Eye (tissue), 1 donor: Measurements from ENCODE around the gene SNTG2.

ENCODE experiments used
- DNase-seq: peaks from one replicate; pipeline ENCODE4 v3.0.0-alpha.2; 2015

The SNTG2 gene

GRCh38 chr2:1251520-1251919, 300.9 kb downstream of the SNTG2 start:
- DNase-seq: no peak

GRCh38 chr2:1253629-1254028, 303.0 kb downstream of the SNTG2 start:
- DNase-seq: no peak

DNA sequence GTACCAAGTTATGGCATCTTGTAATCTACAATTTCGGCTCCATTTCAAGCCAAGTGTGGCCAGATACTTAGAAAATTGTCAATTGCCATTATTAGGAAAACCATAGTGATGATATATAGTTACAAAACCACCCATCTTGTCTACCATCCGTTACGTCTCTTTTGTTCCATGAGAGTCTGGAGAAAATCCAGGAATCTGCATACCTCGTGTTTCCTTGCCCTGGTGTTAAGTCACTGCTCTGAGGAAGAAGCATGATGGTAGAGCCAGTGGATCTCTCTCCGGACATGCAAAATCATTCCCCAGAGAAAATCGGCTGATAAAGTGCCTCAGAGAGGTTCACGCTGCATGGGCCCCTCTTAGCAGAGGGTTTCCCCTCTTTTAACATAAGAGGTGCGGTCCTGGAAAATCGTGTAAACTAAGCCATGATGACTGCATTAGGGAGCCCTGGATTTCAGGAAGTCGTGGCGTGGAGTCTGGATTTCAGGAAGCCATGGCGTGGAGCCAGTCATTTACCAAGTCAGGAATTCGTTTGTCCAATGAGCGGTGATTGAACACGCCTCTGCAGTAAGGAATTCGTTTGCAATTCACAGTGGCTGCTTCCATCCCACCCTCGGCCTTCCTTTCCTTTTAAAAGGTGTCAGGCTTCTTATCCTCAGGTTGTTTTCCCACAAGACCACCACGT, 304.2 kb downstream of the SNTG2 start:
- no peak for DNase-seq

GRCh38 chr2:1256632-1257324, 306.1 kb downstream of the SNTG2 start:
- peak; percentile 22 for DNase-seq

GRCh38 chr2:1257334-1257733, 306.7 kb downstream of the SNTG2 start:
- no peak for DNase-seq

- DNase-seq: no peak
Measured at GRCh38 chr2:1259746-1260145, 309.1 kb downstream of the SNTG2 start.

DNA sequence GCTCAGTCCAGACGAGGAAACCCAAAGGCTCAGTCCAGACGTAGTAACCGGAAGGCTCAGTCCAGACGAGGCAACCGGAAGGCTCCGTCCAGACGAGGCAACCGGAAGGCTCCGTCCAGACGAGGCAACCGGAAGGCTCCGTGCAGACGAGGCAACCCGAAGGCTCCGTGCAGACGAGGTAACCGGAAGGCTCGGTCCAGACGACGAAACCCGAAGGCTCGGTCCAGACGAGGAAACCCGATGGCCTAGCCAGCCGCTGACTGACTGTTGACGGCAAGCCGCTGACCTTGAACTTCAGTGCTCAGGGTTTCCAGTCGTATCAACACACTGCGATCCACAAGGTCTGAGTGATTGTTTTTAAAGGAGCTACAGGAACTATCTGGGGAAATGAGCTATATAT, 312.0 kb downstream of the SNTG2 start:
- no peak for DNase-seq

DNA sequence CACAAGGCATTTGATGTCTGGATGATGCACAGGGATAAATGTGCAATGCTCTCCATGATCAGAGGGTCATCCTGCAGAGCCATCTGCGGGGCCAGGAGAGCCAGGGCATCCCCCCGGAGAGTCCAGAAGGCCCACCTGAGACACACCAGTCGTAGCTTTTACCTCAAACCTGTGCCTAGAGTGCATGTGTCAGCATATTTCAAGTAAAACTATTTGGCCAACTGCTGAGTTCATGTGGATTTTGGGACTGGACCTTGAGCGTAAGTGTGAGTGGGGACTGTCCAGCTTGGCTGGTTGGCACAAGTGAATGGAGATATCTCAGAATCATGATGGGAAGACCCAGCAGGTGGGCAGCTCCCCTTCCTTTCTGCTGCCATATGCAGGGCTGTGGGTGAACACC, 314.8 kb downstream of the SNTG2 start:
- DNase-seq: no peak

DNA sequence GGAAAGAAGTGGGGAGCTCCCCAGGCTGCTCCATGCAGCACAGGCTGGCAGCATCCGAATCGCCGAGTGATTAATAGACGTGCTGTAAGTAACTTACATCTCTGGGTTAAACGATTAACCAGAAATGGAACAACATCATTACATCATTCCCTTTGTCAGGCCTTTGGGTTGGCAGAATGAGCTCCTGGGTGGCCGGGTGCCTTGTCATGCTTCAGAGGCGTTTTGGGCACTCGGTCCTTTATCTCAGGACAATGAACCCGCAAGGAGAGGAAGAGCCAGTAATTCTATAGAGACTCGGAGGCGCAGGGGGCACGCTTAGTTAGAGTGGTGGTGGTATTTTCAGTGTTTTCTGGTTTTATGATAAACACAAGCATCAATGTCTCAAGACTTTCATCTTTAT, 315.7 kb downstream of the SNTG2 start:
- no peak for DNase-seq

DNA sequence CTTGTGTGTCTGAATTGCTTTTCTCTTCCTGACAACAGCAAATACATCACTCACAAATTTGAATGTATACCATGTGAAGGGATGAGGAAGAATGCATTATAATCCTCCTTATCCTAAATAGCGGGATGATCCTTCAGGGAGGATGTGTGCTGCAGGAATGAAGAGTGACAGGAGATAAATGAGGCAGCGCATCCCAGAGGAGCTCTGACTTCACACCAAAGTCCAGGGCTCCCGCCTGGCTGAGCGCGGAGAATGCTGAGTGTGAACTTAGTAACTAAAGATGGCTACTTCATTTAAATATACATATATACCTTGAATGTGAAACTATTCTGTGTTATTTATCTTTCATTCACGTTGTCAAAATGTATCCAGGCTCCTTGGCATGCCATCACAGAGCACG, 317.4 kb downstream of the SNTG2 start:
- peak; percentile 23 for DNase-seq

DNA sequence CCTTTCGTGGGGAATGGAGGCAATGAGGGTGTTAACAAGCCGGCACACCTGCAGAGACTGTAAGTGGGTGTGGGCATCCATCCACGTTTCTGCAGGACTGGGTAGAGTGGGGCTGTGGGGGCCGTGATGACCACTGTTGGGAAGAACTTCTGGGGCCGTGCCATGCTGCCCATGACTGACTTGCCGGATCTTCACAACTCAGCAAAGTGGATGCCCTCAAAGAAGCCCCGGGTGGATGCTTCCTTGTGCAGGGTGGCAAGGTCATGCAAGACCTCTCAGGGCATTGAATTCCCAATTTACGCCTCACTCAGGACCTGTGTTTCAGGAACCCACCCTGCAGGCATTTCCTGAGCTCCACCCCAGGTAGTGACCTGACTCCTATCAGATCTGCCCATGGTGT, 319.2 kb downstream of the SNTG2 start:
- DNase-seq: no peak

DNA sequence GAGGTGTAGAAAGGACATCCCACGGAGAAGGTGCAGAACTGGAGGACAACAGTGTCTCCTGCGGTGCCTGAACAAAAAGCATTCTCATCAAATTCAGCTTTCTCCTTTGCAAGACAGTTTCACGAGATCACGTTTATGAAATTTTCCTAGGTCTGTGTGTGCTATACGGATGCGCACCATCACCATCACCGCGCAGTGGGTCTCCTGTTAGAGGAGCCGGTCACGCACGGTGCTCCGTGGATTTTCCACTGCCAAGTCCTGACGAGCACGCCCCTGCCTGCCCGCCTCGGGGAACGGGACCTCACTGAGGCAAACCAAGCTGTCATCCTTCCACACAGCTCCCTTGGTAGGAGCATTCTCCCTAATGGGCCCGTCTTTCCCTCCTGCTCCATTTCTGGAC, 322.2 kb downstream of the SNTG2 start:
- DNase-seq: no peak

GRCh38 chr2:1277634-1278033, 327.0 kb downstream of the SNTG2 start:
- DNase-seq: no peak

GRCh38 chr2:1278125-1278524, 327.5 kb downstream of the SNTG2 start:
- DNase-seq: no peak

GRCh38 chr2:1278861-1279260, 328.2 kb downstream of the SNTG2 start:
- no peak for DNase-seq

DNA sequence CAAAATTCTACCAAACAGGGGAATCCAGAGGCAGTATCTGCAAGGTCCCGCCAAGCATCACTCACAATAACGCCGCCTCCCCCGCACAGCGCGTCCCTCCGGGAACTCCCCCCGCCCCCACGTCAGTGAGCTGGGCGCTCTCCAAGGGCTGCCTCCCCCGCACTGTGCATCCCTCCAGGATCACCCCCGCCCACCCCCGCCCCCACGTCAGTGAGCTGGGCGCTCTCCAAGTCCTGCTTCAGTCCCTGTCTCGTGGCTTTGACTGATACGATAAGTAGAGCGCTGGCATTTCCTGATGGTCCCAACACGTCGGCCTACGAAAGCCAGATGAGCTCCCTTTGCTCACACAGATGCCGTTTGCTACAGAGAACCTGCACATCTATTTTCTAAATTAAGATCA, 331.9 kb downstream of the SNTG2 start:
- DNase-seq: no peak

GRCh38 chr2:1283020-1283801, 332.6 kb downstream of the SNTG2 start:
- no peak for DNase-seq

DNA sequence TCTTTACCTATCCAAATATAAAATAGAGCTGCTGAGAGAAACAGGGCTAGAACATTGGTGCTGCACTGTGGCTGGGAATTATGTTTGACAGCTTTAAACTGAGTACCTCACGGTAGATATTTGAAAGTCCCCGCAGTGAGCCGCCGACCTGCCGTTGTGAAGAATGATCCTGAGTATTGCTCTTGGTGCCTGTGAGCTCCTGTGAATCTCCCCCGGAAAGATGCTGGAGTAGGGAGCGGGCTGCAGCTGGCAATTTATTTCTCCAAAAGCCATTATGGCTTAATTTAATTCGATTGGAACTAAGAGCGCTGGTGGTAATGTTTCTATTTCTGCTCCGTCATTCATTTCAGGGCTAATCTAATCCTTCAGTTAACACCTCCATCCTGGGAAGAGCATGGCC, 333.2 kb downstream of the SNTG2 start:
- no peak for DNase-seq

DNA sequence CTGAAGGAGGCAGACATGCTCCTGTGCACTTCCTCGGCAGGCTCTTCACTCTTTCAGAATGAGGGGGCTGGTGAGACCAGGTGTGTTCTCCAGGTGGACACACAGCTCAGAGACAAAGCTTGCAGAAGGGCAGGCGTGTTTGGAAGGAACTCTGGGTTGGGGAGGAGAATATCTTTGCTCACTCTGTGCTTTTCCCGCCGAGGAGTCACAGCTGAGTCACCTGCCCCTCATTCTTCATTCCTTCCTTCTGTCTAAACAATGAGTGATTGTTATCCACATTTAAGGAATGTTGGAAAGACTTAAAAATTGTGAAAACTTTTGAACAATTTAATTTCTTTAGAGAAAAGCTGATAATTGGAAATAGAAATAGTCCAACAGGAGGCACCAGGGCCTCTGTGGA, 336.3 kb downstream of the SNTG2 start:
- DNase-seq: no peak

DNA sequence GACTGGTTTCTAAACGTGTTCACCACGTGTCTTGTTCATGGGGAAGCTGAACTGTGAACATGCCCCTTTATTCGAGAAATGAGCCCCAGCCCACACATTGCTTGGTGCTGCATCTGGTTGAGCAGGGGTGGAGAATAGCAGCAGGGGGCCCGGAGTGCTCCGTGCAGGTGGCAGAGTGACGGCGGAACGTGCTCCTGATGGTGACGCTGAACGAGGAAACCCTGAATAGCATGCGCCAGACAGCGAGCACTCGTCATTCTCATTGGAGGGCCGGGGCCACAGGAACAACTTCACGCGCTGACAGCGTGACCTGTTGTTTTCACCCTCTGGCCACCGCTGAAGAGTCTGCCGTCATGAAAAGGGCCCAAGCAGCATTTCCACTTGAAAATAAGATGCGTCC, 336.8 kb downstream of the SNTG2 start:
- no peak for DNase-seq

DNA sequence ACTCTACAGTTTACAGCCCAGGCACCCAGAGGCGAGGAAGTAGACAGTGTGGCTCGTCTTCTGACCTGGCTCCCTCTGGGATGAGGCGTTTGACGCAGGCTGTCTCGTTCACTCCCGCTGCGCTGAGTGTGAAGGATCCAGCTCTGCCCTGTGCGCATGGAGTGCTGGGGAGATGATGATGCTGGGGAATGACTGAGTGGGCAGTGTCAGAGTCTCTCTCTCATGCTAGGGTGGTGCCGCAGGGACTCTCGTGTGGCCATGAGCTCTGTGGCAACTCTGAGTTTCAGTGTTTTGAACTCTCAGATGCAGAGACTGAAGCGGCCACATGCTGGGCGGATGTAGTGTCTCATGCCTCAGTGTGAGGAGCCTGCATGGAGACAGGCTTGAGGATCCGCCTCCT, 344.3 kb downstream of the SNTG2 start:
- DNase-seq: no peak

DNA sequence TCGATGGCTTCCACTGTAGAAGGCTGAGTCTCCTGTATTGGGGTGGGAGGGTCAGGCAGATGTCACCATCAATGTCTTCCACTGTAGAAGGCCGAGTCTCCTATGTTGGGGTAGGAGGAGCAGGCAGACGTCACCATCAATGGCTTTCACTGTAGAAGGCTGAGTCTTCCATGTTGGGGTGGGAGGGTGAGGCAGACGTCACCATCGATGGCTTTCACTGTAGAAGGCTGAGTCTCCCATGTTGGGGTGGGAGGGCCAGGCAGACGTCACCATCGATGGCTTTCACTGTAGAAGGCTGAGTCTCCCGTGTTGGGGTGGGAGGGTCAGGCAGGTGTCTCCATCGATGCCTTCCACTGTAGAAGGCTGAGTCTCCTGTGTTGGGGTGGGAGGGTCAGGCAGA, 345.1 kb downstream of the SNTG2 start:
- no peak for DNase-seq

DNA sequence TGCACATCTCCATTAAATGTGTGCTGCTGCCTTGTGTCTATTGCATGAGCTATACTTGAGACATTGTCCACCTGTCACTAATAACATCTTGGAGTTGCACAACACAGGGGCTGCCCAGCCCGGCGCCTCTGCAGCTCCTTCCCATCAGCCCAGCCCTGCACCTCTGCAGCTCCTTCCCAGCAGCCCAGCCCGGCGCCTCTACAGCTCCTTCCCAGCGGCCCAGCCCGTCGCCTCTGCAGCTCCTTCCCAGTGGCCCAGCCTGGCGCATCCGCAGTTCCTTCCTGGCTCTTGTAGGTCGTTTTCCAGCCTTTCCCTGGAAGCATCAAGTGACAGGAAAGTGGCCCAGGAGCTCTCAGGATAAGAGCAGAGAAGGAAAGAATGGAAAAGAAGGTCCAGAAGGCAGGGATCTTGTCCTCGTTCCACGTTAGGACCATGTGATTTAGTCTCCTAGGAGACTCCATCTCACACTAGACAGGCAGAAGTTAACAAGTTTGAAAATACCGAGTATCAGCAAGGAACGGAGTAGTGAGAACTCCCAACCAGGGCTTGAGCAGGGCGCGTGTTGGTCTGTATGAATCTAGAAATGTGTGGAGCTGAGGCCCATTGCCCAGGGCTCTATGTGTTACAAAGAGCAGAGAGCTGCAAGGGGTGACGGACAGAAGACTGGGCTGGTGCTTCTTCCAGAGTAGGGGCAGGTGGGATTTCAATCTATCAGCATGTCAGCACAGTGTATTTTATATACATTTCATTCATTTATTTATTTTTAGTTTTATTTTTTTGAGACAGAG, 346.9 kb downstream of the SNTG2 start:
- DNase-seq: no peak
